ENCODE results near the gene MRPL50.

MRPL50 gene

DNA sequence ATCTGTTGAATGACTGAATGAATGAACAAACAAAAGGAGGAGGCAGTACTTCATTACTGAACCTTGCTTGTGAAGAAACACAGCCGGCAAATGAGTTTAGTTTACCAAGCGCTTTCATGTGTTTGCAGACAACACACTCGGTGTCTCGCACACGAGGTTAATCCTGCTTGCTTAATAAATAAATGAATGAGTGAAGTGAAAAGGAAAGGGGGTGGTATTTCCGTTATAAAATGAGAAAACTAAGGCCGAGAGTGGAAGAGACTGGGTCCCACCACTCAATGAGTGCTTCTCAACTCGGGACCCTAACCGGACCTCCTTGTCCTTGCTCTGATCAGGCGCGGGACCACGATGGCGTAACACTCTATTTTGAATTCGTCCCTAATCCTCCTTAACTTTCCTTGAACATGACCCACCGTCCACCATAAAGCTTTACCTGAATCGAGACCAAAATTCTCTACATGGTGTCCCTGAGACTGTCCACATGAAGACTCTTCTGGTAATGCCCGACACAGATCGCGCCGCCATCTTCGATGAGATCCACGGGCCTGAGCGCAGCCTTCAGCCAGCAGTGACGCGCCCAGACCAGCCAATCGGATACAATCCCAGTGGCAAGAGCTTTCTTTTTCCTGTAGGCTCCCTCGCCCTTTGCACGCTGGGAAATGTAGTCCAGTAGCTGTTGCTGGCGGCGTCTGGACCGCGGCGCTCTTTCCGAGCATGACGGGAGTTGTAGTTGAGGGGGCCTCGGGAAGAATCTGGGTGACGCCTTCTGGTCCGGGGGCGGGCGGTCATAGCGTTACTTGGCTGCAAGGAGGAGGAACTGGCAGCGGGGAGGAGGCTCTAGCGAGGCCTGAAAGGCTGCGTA is at the start of gene MRPL50, which contains the start of gene ZNF189:
MRPL50 (minus strand) TSS at position 551 of the 862 bp plus-strand sequence; CDS start at position 525, 26 bp downstream.
ZNF189 (plus strand) TSS at position 784 of the 862 bp plus-strand sequence. CDS start 306 bp downstream, outside the sequence.
- Histone ChIP-seq H3K9ac (ENCODE audit: low read length) (peak within 1 kb of the TSS; percentile 82), H3K36me3 (ENCODE audit: low read length) (peaks cover 58% of the 10 kb centered on the region), H3F3A (ENCODE audit: insufficient read depth) (no peaks in the 10 kb centered on the region), H2AFZ (ENCODE audit: low read depth, low read length, severe bottlenecking) (peak within 1 kb of the TSS; percentile 92), H3K27ac (ENCODE audit: low read depth, low read length) (peak within 1 kb of the TSS; percentile 43), H3K9me3 (ENCODE audit: insufficient read depth, low read length) (no peaks in the 10 kb centered on the region), H3K4me2 (ENCODE audit: low read depth, low read length, poor library complexity, severe bottlenecking) (peak within 1 kb of the TSS; percentile 91), H3K9me2 (replicated peaks; ENCODE audit: insufficient read depth, low read length) (no peaks in the 10 kb centered on the region), H3K27me3 (ENCODE audit: low read length) (no peaks in the 10 kb centered on the region), H4K20me1 (ENCODE audit: low read depth, low read length) (no peaks in the 10 kb centered on the region), H3K4me3 (ENCODE audit: insufficient read depth, low read length, poor library complexity, severe bottlenecking) (peak within 1 kb of the TSS; percentile 93), H3K79me2 (ENCODE audit: insufficient read depth, low read length) (peaks cover 67% of the 10 kb centered on the region)
- TF ChIP-seq, protein P1, sequence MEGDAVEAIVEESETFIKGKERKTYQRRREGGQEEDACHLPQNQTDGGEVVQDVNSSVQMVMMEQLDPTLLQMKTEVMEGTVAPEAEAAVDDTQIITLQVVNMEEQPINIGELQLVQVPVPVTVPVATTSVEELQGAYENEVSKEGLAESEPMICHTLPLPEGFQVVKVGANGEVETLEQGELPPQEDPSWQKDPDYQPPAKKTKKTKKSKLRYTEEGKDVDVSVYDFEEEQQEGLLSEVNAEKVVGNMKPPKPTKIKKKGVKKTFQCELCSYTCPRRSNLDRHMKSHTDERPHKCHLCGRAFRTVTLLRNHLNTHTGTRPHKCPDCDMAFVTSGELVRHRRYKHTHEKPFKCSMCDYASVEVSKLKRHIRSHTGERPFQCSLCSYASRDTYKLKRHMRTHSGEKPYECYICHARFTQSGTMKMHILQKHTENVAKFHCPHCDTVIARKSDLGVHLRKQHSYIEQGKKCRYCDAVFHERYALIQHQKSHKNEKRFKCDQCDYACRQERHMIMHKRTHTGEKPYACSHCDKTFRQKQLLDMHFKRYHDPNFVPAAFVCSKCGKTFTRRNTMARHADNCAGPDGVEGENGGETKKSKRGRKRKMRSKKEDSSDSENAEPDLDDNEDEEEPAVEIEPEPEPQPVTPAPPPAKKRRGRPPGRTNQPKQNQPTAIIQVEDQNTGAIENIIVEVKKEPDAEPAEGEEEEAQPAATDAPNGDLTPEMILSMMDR (IDR thresholded peaks at IDR 0.05; ENCODE audit: insufficient read depth, low read length, poor library complexity, severe bottlenecking) = no peak
- TF ChIP-seq EZH2phosphoT487 (conservative IDR thresholded peaks at IDR 0.05; ENCODE audit: low read length) = no peak

DNA sequence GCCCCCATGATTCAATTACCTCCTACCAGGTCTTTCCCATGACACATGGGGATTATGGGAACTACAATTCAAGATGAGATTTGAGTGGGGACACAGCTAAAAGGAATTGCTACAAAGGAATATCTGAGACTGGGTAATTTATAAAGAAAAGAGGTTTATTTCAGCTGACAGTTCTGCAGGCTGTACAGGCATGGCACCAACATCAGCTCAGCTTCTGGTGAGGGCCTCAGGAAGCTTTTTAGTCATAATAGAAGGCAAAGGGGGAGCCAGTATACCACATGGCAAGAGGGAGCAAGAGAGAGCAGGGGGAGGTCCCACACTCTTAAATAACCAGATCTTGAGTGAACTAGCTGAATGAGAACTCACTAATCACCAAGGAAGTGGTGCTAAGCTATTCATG is 48.3 kb upstream of the MRPL50 start:
- TF ChIP-seq, protein P1 (IDR thresholded peaks at IDR 0.05; ENCODE audit: insufficient read depth, low read length, poor library complexity, severe bottlenecking) = no peak
- no peak for TF ChIP-seq EZH2phosphoT487 (conservative IDR thresholded peaks at IDR 0.05; ENCODE audit: low read length)
- Histone ChIP-seq H3K9me3 (ENCODE audit: insufficient read depth, low read length) (no peaks in the 10 kb centered on the region), H3K79me2 (ENCODE audit: insufficient read depth, low read length) (no peaks in the 10 kb centered on the region), H3K27ac (ENCODE audit: low read depth, low read length) (no peak overlapping the region), H3K9ac (ENCODE audit: low read length) (no peak overlapping the region), H3K27me3 (ENCODE audit: low read length) (no peaks in the 10 kb centered on the region), H4K20me1 (ENCODE audit: low read depth, low read length) (no peaks in the 10 kb centered on the region), H2AFZ (ENCODE audit: low read depth, low read length, severe bottlenecking) (no peak overlapping the region), H3K36me3 (ENCODE audit: low read length) (no peaks in the 10 kb centered on the region), H3K4me2 (ENCODE audit: low read depth, low read length, poor library complexity, severe bottlenecking) (no peak overlapping the region), H3F3A (ENCODE audit: insufficient read depth) (peaks cover 15% of the 10 kb centered on the region; the same call in 1 of the 2 replicates), H3K9me2 (replicated peaks; ENCODE audit: insufficient read depth, low read length) (no peaks in the 10 kb centered on the region), H3K4me3 (ENCODE audit: insufficient read depth, low read length, poor library complexity, severe bottlenecking) (no peak overlapping the region)

DNA sequence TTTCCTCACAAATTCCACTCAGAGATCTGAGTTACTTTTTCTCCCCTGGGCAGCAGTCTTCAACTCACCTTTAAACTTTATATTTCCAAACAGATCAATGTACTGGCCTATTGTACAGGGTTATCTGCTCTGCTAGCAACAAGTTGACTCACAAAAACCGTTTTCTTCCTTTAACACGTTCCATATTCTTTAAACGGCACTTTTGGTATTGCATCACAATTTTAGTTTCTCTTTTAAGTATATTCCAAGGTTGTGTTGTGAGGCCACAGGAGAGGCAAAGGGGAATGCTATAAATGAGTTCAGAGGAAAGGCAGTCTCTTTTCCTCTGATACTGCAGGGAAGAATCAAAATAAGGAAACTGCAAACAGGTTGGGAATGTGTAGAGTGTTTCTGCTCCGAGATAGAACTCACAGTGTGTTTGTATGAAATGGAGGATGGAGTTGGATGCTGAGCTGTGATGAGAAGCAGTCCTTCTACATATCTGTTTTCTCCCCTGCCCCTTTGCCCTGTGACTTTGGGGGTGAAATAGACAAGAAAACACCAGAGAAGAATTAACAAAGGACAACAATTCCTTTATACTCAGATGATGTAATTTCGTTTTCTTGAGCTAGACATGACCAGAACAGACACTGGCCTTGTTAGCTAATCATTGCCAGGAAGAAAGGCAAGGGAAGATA is 47.1 kb upstream of the MRPL50 start:
- Histone ChIP-seq H3K9me3 (ENCODE audit: insufficient read depth, low read length) (no peaks in the 10 kb centered on the region), H3K4me2 (ENCODE audit: low read depth, low read length, poor library complexity, severe bottlenecking) (peak overlapping the region; percentile 59), H3F3A (ENCODE audit: insufficient read depth) (peaks cover 15% of the 10 kb centered on the region; the same call in 1 of the 2 replicates), H2AFZ (ENCODE audit: low read depth, low read length, severe bottlenecking) (peak overlapping the region; percentile 83), H3K4me3 (ENCODE audit: insufficient read depth, low read length, poor library complexity, severe bottlenecking) (peak overlapping the region; percentile 12), H4K20me1 (ENCODE audit: low read depth, low read length) (no peaks in the 10 kb centered on the region), H3K27ac (ENCODE audit: low read depth, low read length) (no peak overlapping the region), H3K79me2 (ENCODE audit: insufficient read depth, low read length) (no peaks in the 10 kb centered on the region), H3K27me3 (ENCODE audit: low read length) (no peaks in the 10 kb centered on the region), H3K9ac (ENCODE audit: low read length) (peak overlapping the region; percentile 24; the same call in 1 of the 2 replicates), H3K36me3 (ENCODE audit: low read length) (no peaks in the 10 kb centered on the region), H3K9me2 (replicated peaks; ENCODE audit: insufficient read depth, low read length) (no peaks in the 10 kb centered on the region)
- no peak for TF ChIP-seq EZH2phosphoT487 (conservative IDR thresholded peaks at IDR 0.05; ENCODE audit: low read length)
- TF ChIP-seq, protein P1 (IDR thresholded peaks at IDR 0.05; ENCODE audit: insufficient read depth, low read length, poor library complexity, severe bottlenecking) = no peak

Measured in SU-DHL-6 (cell line).